Right forelimb (tissue), 1 donor: ENCODE measurements around the gene RABL6.
"Not testable (repeated sequence)": the region's sequence is repeated elsewhere in the genome, so short reads cannot be mapped to it uniquely, and the experiment has no call there.

Experiments used
- DNase-seq: peaks from one replicate; pipeline ENCODE4 v3.0.0-alpha.2; 2018

The RABL6 gene

GRCh38 chr9:136823136-136824046 is 15.6 kb downstream of the RABL6 start:
- DNase-seq, result no peak

GRCh38 chr9:136824496-136825225 is 16.9 kb downstream of the RABL6 start:
- no peak for DNase-seq

GRCh38 chr9:136825295-136826187 is 17.8 kb downstream of the RABL6 start:
- no peak for DNase-seq

GRCh38 chr9:136826188-136826541 is 18.4 kb downstream of the RABL6 start:
- no peak for DNase-seq

GRCh38 chr9:136826703-136827582 is 19.2 kb downstream of the RABL6 start:
- DNase-seq, result no peak

- DNase-seq, result no peak
Observed at GRCh38 chr9:136827794-136828473, 20.2 kb downstream of the RABL6 start.

GRCh38 chr9:136828474-136829140 is 20.9 kb downstream of the RABL6 start:
- DNase-seq, result no peak

- no peak for DNase-seq
Observed at GRCh38 chr9:136829412-136829811, 21.7 kb downstream of the RABL6 start.

- DNase-seq, result no peak
Observed at GRCh38 chr9:136829981-136830885, 22.5 kb downstream of the RABL6 start.

- no peak for DNase-seq
Observed at GRCh38 chr9:136831002-136831719, 23.4 kb downstream of the RABL6 start.

GRCh38 chr9:136831720-136832104 is 24.0 kb downstream of the RABL6 start:
- no peak for DNase-seq

GRCh38 chr9:136832581-136832980 is 24.8 kb downstream of the RABL6 start:
- no peak for DNase-seq

- DNase-seq, result not testable (repeated sequence)
Observed at GRCh38 chr9:136833381-136834048, 25.8 kb downstream of the RABL6 start.

- DNase-seq, result no peak
Observed at GRCh38 chr9:136835162-136835931, 27.6 kb downstream of the RABL6 start.

GRCh38 chr9:136835932-136836904 is 28.5 kb downstream of the RABL6 start:
- peak; percentile 44 for DNase-seq

GRCh38 chr9:136837146-136837855 is 29.6 kb downstream of the RABL6 start:
- no peak for DNase-seq
